AG04449 (cell line): ENCODE data around the gene CLK3.

ENCODE experiments used
- CTCF ChIA-PET: fragments of 350-600 bp; formaldehyde crosslinking; extraction: SDS; loops from one replicate; lab custom pipeline; 2021; ENCODE audit warnings: antibody characterized with exemption; lab: Yijun Ruan, JAX
- POLR2A ChIA-PET: fragments of 400-600, 350-600 bp; formaldehyde crosslinking; extraction: SDS; loops from one replicate; lab custom pipeline; 2020; ENCODE audit warnings: antibody characterized with exemption, inconsistent platforms; lab: Yijun Ruan, JAX
- DNase-seq: peaks from one replicate; pipeline ENCODE4 v3.0.0-alpha.2; 2010; ENCODE audit warnings: low read depth, low spot score
- H3K4me3 ChIP-seq: 2 replicates; pipeline ENCODE4 v1.5.1; 2011; ENCODE audit warnings: low read depth, mild to moderate bottlenecking, control low read depth, low read length
- CTCF ChIP-seq: IDR thresholded peaks from one replicate; pipeline ENCODE4 v1.5.1; 2011; ENCODE audit warnings: mild to moderate bottlenecking, moderate library complexity, low read length, control low read depth, inconsistent platforms; ENCODE audit not compliant: insufficient read depth; ENCODE audit errors: missing control alignments

The CLK3 gene

GRCh38 chr15:74598126-74598842, 17.4 kb upstream of the CLK3 start:
- DNase-seq: peak; percentile 23
- CTCF ChIA-PET: interaction anchor here (0.7 to 2.2 kb wide), 7 partner anchors 9 to 225 kb away, joined by 3 to 12 read pairs (median 3); no protein-coding TSS in a partner anchor
- peak overlapping the region; percentile 75 for H3K4me3 ChIP-seq
- no peak for TF ChIP-seq CTCF
- POLR2A ChIA-PET: interaction anchor here (0.6 to 2.6 kb wide), 8 partner anchors 13 to 137 kb away, joined by 3 to 22 read pairs (median 4); partner anchors contain the start of genes ARID3B and CLK3

GRCh38 chr15:74599156-74599555, 16.5 kb upstream of the CLK3 start:
- TF ChIP-seq CTCF: no peak
- CTCF ChIA-PET: interaction anchor here (0.7 to 2.2 kb wide), 5 partner anchors 9 to 224 kb away, joined by 3 to 12 read pairs (median 4); no protein-coding TSS in a partner anchor
- DNase-seq: no peak
- POLR2A ChIA-PET: interaction anchor here (1.0 to 2.6 kb wide), 5 partner anchors 12 to 58 kb away, joined by 3 to 22 read pairs (median 6); partner anchors contain the start of genes ARID3B and CLK3
- H3K4me3 ChIP-seq: peak overlapping the region; percentile 75

- no peak for DNase-seq
- ChIA-PET CTCF (interaction anchor here (0.8 kb wide), 2 partner anchors 18 to 29 kb away, joined by 3 read pairs; no protein-coding TSS in a partner anchor), POLR2A (no interaction called here)
- TF ChIP-seq CTCF: no peak
- H3K4me3 ChIP-seq: no peak overlapping the region
Observed at GRCh38 chr15:74603026-74603788, 12.4 kb upstream of the CLK3 start.

DNA sequence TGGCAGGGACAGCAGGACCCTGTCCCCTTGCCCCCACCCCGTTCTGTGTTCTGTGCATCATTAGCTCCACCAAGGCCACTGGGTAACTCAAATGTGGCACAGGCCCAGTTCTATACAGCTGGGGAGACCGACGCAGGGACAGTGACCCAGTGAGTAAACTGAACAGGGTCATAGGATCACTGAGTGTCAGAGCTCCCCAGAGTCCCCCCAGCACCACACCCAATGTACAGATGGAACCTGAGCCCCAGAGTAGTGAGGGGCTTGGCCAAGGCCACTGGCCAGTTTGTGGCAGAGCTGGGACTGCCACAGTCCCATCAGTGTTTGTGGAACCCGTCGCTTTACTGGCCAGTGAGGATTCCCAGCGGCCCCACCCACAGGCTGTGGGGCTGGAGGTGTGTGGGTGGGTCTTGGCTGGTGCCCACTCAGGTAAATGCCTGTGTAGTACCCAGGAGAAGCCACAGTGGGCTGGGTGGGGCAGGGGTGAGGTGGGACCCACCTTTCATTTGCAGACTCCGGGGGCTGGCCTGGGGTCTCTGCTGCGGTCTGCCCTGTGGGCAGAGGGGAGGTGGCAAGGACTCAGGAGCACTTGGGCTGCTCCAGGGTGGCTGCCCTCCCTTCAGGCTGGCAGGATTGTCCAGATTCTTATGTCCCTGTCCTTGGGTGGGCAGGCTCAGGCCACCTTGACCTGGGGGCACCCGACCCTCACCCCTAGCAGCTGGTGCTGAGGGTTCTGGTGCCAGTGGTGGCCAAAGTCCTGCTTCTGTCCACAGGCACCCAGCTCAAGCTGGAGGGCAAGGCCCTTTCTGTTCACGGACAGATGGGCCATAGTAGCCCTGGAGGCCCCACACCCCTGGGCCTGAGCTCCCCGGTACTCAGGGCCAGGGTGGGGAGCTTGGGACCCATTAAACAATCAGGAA, 11.6 kb upstream of the CLK3 start:
- ChIA-PET CTCF (interaction anchor here (0.8 to 1.1 kb wide), 3 partner anchors 17 to 229 kb away, joined by 3 read pairs; no protein-coding TSS in a partner anchor), POLR2A (no interaction called here)
- H3K4me3 ChIP-seq: no peak overlapping the region
- DNase-seq: no peak
- no peak for TF ChIP-seq CTCF

DNA sequence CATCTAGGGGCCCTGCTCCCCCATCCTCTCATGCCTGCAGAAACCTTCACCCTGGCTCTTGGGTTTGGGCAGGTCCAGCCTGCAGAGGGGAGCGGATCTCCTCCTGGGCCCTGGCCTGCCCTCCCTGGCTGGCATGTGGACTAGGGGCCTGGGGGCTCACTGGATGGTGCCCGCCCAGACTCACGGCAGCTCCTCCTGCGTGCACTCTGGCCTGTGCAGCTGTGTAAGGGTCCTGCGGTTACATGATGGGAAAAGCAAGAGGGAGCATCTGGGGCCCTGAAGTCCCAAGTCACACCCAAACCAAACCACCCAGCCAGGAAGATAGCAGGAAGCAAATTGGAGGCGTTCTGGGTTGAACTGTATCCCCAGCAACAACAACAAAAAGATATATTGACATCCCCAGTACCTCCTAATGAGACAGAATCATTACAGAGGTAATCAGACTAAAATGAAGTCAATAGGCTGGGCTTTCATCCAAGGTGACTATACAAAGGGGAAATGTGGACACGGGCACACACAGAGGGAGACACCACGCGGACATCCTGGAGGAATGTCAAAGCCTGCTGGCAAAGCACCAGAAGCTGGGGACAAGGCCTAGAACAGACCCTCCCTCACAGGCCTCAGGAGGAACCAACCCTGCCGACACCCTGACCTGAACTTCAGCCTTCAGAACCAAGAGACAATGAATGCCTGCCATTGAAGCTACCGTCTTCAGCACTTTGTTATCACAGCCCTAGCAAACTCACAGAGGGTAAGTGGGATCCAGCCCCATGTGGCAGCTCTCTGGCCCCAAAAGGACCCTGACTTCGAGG, 10.4 kb upstream of the CLK3 start:
- no peak for DNase-seq
- H3K4me3 ChIP-seq: no peak overlapping the region
- TF ChIP-seq CTCF: no peak
- ChIA-PET POLR2A (no interaction called here), CTCF (interaction anchor here (1.1 kb wide), 1 partner anchor 231 kb away, joined by 3 read pairs; no protein-coding TSS in a partner anchor)
